A673 (cell line): ENCODE data around the gene CD164L2. TPM values are rescaled to one million over a fixed set of nuclear protein-coding genes. Genes with fewer than 3 reads are reported as not detected.
"Not testable (repeated sequence)": the region's sequence is repeated elsewhere in the genome, so short reads cannot be mapped to it uniquely, and the experiment has no call there.

Experiments used
- Bru-seq: library from RNA; stranded (reverse); fragments of 400-500 nt; gene quantifications from one replicate; lab custom pipeline; 2021; lab: Mats Ljungman, UMichigan
- BruChase-seq, 2 experiments: library from RNA; stranded (reverse); fragments of 400-500 nt; gene quantifications; one replicate each; lab custom pipeline; 2021; lab: Mats Ljungman, UMichigan
- BruUV-seq: library from RNA; stranded (reverse); fragments of 400-500 nt; replicated peaks from 2 replicates; lab custom pipeline; 2021; lab: Mats Ljungman, UMichigan
- CTCF ChIA-PET: fragments of 300-600 bp; sonication (Branson Sonifier 250); formaldehyde crosslinking; loops from one replicate; lab custom pipeline; 2022; ENCODE audit warnings: antibody characterized with exemption; lab: Charles Lee
- POLR2A ChIA-PET: fragments of 300-600 bp; sonication (Branson Sonifier 250); formaldehyde crosslinking; loops from one replicate; lab custom pipeline; 2022; ENCODE audit warnings: antibody characterized with exemption; ENCODE audit not compliant: low non-redundant PET; lab: Charles Lee
- DNase-seq: peaks from one replicate; pipeline ENCODE4 v3.0.0-alpha.2; 2015; ENCODE audit warnings: low spot score
- H3K27ac ChIP-seq: fragments of 200-600 bp; sonication (generic); 2 replicates; pipeline ENCODE4 v1.5.1; 2016; ENCODE audit warnings: mixed run types, low read depth, mild to moderate bottlenecking, mixed read lengths, antibody characterized with exemption, low read length; ENCODE audit not compliant: poor library complexity, severe bottlenecking
- H3K27me3 ChIP-seq: fragments of 200-600 bp; sonication (generic); replicated peaks from 2 replicates; pipeline ENCODE4 v1.6.1; 2017; ENCODE audit warnings: mixed run types, low read depth, mild to moderate bottlenecking, mixed read lengths, antibody characterized with exemption, low read length; ENCODE audit not compliant: insufficient read depth, poor library complexity
- H3K36me3 ChIP-seq: fragments of 200-600 bp; sonication (generic); 2 replicates; pipeline ENCODE4 v1.6.1; 2016; ENCODE audit warnings: mixed run types, mild to moderate bottlenecking, mixed read lengths, antibody characterized with exemption, low read length; ENCODE audit not compliant: insufficient read depth, poor library complexity, severe bottlenecking
- H3K4me1 ChIP-seq: fragments of 200-600 bp; sonication (generic); 2 replicates; pipeline ENCODE4 v1.6.1; 2017; ENCODE audit warnings: mixed run types, mild to moderate bottlenecking, mixed read lengths, antibody characterized with exemption, low read length; ENCODE audit not compliant: insufficient read depth, poor library complexity, severe bottlenecking
- H3K4me3 ChIP-seq: fragments of 200-600 bp; sonication (generic); 2 replicates; pipeline ENCODE4 v1.5.1; 2016; ENCODE audit warnings: low read depth, mixed run types, mild to moderate bottlenecking, mixed read lengths, low read length; ENCODE audit not compliant: poor library complexity, severe bottlenecking
- H3K9me3 ChIP-seq: fragments of 200-600 bp; sonication (generic); 2 replicates; pipeline ENCODE4 v1.6.1; 2016; ENCODE audit warnings: mixed run types, low read depth, mild to moderate bottlenecking, mixed read lengths, antibody characterized with exemption, low read length; ENCODE audit not compliant: poor library complexity, severe bottlenecking
- CTCF ChIP-seq: fragments of 300-800, 200-600 bp; sonication (generic); conservative IDR thresholded peaks from 2 replicates; pipeline ENCODE4 v1.5.1; 2017; ENCODE audit warnings: low read depth, mild to moderate bottlenecking, antibody characterized with exemption, low read length, moderate library complexity, mixed read lengths
- EZH2 ChIP-seq: fragments of 200-600 bp; sonication (generic); IDR thresholded peaks from 2 replicates; pipeline ENCODE4 v1.6.1; 2017; ENCODE audit warnings: borderline replicate concordance, low read depth, mild to moderate bottlenecking, mixed read lengths, antibody characterized with exemption, low read length; ENCODE audit not compliant: poor library complexity, severe bottlenecking
- intact Hi-C: fragments of 100-400 bp; cut with micrococcal nuclease; formaldehyde crosslinking; loops from one replicate; pipeline ENCODE4 v1.10.0; 2022; ENCODE audit not compliant: unreplicated experiment
- long read RNA-seq: library from polyadenylated mRNA; stranded (forward); transcript quantifications from one replicate; pipeline ENCODE4 v2.0.0, GENCODE V29; 2022
- total RNA-seq: library from RNA; stranded (reverse); gene quantifications from 2 replicates; pipeline ENCODE4 v1.2.3, GENCODE V29; 2021

The CD164L2 gene
- total RNA-seq (not detected in 2 replicates), Bru-seq, nascent RNA (not detected), BruChase-seq, experiment 1, labeled RNA remaining after a 2-hour chase (not detected), BruChase-seq, experiment 2, labeled RNA remaining after a 6-hour chase (not detected)
- long read RNA-seq: 0 reads

GRCh38 chr1:27383039-27383605 lies at the start of gene CD164L2:
CD164L2 (minus strand) TSS chr1:27383333; CDS start chr1:27383239, 94 bp downstream.
- H3K9me3 ChIP-seq: no peaks in the 10 kb centered on the region

GRCh38 chr1:27432725-27433124 lies 49.6 kb upstream of the CD164L2 start:
- H3K9me3 ChIP-seq, BruUV-seq, DNase-seq, H3K27me3 ChIP-seq, intact Hi-C loops, H3K4me3 ChIP-seq, H3K36me3 ChIP-seq, CTCF ChIA-PET, POLR2A ChIA-PET, H3K27ac ChIP-seq: not testable (repeated sequence)
- peaks cover 67% of the 10 kb centered on the region for H3K4me1 ChIP-seq

More at GRCh38 chr1:27383039-27383605, at the start of gene CD164L2:
- intact Hi-C loops: no loop called here
- H3K4me3 ChIP-seq: no peak within 1 kb of the TSS
- TF ChIP-seq EZH2: no peak
- no peak for TF ChIP-seq CTCF
- CTCF ChIA-PET: no interaction called here
- H3K36me3 ChIP-seq: no peaks in the 10 kb centered on the region
- no TSS peak for BruUV-seq
- POLR2A ChIA-PET: no interaction called here
- no peaks in the 10 kb centered on the region for H3K4me1 ChIP-seq
- DNase-seq: no peak
- H3K27ac ChIP-seq: no peak within 1 kb of the TSS
- H3K27me3 ChIP-seq: no peaks in the 10 kb centered on the region

- DNase-seq: no peak
- intact Hi-C loops: no loop called here
- ChIA-PET CTCF (no interaction called here), POLR2A (no interaction called here)
- TF ChIP-seq EZH2: no peak
- TF ChIP-seq CTCF: no peak
- H3K9me3 ChIP-seq: no peaks in the 10 kb centered on the region
- H3K36me3 ChIP-seq: peaks cover 15% of the 10 kb centered on the region
- H3K27me3 ChIP-seq: no peaks in the 10 kb centered on the region
- no TSS peak for BruUV-seq
- H3K27ac ChIP-seq: peak overlapping the region; percentile 38
- H3K4me3 ChIP-seq: no peak overlapping the region
- peaks cover 56% of the 10 kb centered on the region for H3K4me1 ChIP-seq
These were observed 48.4 kb upstream of the CD164L2 start for GRCh38 chr1:27431601-27431940.
